Esophagus muscularis mucosa (tissue), 4 donors: ENCODE measurements around the gene MYL3.

ENCODE experiments used
- CTCF ChIP-seq, 3 experiments: fragments of 200-600 bp in 2 of 3; fragments of 450-650 bp in 1 of 3; sonication (generic) in 2 of 3; IDR thresholded peaks; one replicate each; pipeline ENCODE4 v1.5.1; 2017 to 2019; ENCODE audit warnings: antibody characterized with exemption in 3 of 3, mild to moderate bottlenecking in 2 of 3, moderate library complexity in 1 of 3
- EP300 ChIP-seq: sonication (generic); formaldehyde crosslinking; IDR thresholded peaks from one replicate; pipeline ENCODE4 v1.6.1; 2017; ENCODE audit warnings: antibody characterized with exemption
- POLR2A ChIP-seq: fragments of 450-650 bp; IDR thresholded peaks from one replicate; pipeline ENCODE4 v1.6.1; 2017; ENCODE audit warnings: antibody characterized with exemption, moderate library complexity, mild to moderate bottlenecking, low read depth
- POLR2AphosphoS5 ChIP-seq, 2 donors: sonication (generic); formaldehyde crosslinking; IDR thresholded peaks; one replicate each; pipeline ENCODE4 v1.6.1; 2017; ENCODE audit warnings: antibody characterized with exemption in 2 of 2

- no peak for TF ChIP-seq CTCF (IDR thresholded peaks at IDR 0.05)
- no peak for TF ChIP-seq POLR2A
- TF ChIP-seq POLR2AphosphoS5 (IDR thresholded peaks at IDR 0.05), result no peak
- no peak for TF ChIP-seq EP300
These were observed 4.1 kb downstream of the MYL3 start for GRCh38 chr3:46859001-46859710.
